ENCODE measurements around the gene PRDM16.

DNA sequence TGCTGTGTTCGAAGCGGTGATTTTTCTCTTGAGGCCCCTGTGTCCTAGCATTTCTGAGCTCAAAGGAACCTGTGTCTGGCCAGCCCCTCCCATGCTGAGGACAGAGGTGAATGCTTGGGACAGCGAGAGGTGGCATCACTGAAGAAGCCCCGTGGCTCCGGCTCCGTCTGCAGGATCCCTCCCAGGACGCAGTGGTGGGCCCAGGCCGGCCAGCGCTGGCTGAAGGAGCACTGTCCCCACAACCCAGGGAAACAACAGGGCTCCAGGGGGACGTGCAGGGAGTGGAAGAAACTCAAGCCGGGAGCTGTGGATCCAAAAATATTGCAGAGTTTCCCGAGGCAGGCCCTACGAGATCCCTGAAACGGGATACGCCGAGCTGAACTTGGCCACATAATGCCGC lies 221.4 kb downstream of the PRDM16 start:
- TF ChIP-seq ARNTL (CRISPR knock-in tag; IDR thresholded peaks at IDR 0.05; ENCODE audit: borderline replicate concordance, low read depth) (no peak), PPARA (CRISPR knock-in tag; IDR thresholded peaks at IDR 0.05; ENCODE audit: borderline replicate concordance) (no peak), ZNF8 (CRISPR knock-in tag; IDR thresholded peaks at IDR 0.05) (no peak), CSRNP3 (CRISPR knock-in tag; IDR thresholded peaks at IDR 0.05) (no peak), OSR1 (CRISPR knock-in tag; IDR thresholded peaks at IDR 0.05) (no peak)
- TF ChIP-seq, protein P1, sequence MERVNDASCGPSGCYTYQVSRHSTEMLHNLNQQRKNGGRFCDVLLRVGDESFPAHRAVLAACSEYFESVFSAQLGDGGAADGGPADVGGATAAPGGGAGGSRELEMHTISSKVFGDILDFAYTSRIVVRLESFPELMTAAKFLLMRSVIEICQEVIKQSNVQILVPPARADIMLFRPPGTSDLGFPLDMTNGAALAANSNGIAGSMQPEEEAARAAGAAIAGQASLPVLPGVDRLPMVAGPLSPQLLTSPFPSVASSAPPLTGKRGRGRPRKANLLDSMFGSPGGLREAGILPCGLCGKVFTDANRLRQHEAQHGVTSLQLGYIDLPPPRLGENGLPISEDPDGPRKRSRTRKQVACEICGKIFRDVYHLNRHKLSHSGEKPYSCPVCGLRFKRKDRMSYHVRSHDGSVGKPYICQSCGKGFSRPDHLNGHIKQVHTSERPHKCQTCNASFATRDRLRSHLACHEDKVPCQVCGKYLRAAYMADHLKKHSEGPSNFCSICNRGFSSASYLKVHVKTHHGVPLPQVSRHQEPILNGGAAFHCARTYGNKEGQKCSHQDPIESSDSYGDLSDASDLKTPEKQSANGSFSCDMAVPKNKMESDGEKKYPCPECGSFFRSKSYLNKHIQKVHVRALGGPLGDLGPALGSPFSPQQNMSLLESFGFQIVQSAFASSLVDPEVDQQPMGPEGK (CRISPR knock-in tag; IDR thresholded peaks at IDR 0.05; ENCODE audit: borderline replicate concordance): no peak
